CD4-positive, CD25-positive, alpha-beta regulatory T cell (primary cell): ENCODE measurements around the gene VSIG4. TPM values are rescaled to one million over a fixed set of nuclear protein-coding genes. Genes with fewer than 3 reads are reported as not detected.
A peak's percentile ranks its signal among the peaks of the same experiment; 100 is the strongest.

Experiments
- ATAC-seq, 2 donors: fragments of 150-1000 bp; cut with Tn5 transposase; one replicate each; pipeline ENCODE4 v1.10.0; 2021; ENCODE audit warnings: low read depth in 2 of 2, moderate number of reproducible peaks in 2 of 2, moderate library complexity in 1 of 2
- DNase-seq, 3 donors: peaks; one replicate each; pipeline versions ENCODE4 v3.0.0 to v3.0.0-alpha.2; 2012 to 2022; ENCODE audit warnings: mixed read lengths in 1 of 3
- H3K27ac ChIP-seq: one replicate; pipeline ENCODE4 v1.7.0; 2013; ENCODE audit warnings: mild to moderate bottlenecking, low read length; ENCODE audit not compliant: insufficient read depth, poor library complexity, severe bottlenecking
- H3K27me3 ChIP-seq: one replicate; pipeline ENCODE4 v1.7.0; 2013; ENCODE audit warnings: low read length; ENCODE audit not compliant: control insufficient read depth, insufficient read depth
- H3K36me3 ChIP-seq: one replicate; pipeline ENCODE4 v1.7.0; 2013; ENCODE audit warnings: mild to moderate bottlenecking, low read length, moderate library complexity; ENCODE audit not compliant: control insufficient read depth, insufficient read depth
- H3K4me1 ChIP-seq: 2 replicates; pipeline ENCODE4 v1.7.0; 2013; ENCODE audit warnings: mild to moderate bottlenecking, low read length; ENCODE audit not compliant: insufficient read depth, control insufficient read depth, poor library complexity, severe bottlenecking
- H3K4me3 ChIP-seq: one replicate; pipeline ENCODE4 v1.7.0; 2013; ENCODE audit warnings: low read depth, mild to moderate bottlenecking, low read length, moderate library complexity
- H3K9me3 ChIP-seq, 2 experiments: 1 replicate in 1 of 2; 2 replicates in 1 of 2; pipeline ENCODE4 v1.7.0; 2013; ENCODE audit warnings: low read length in 2 of 2, mild to moderate bottlenecking in 1 of 2, moderate library complexity in 1 of 2; ENCODE audit not compliant: control insufficient read depth in 2 of 2
- H3K27ac Mint-ChIP-seq, 3 donors: one replicate each; pipeline ENCODE4 v1.8.0; 2020 to 2022; ENCODE audit warnings: mild to moderate bottlenecking in 3 of 3, mixed read lengths in 3 of 3, moderate library complexity in 2 of 3
- H3K27me3 Mint-ChIP-seq: one replicate; pipeline ENCODE4 v1.8.0; 2022; ENCODE audit warnings: mild to moderate bottlenecking, mixed read lengths
- H3K36me3 Mint-ChIP-seq: one replicate; pipeline ENCODE4 v1.8.0; 2020; ENCODE audit warnings: mixed read lengths
- H3K4me1 Mint-ChIP-seq, 4 donors: one replicate each; pipeline ENCODE4 v1.8.0; 2020 to 2022; ENCODE audit warnings: mixed read lengths in 4 of 4, mild to moderate bottlenecking in 1 of 4
- H3K4me3 Mint-ChIP-seq, 4 donors: one replicate each; pipeline ENCODE4 v1.8.0; 2020 to 2022; ENCODE audit warnings: mild to moderate bottlenecking in 4 of 4, mixed read lengths in 4 of 4, moderate library complexity in 3 of 4
- H3K9me3 Mint-ChIP-seq, 7 donors: one replicate each; pipeline ENCODE4 v1.8.0; 2020 to 2022; ENCODE audit warnings: mixed read lengths in 7 of 7, mild to moderate bottlenecking in 3 of 7, moderate library complexity in 2 of 7
- polyA plus RNA-seq, 4 donors: library from polyadenylated mRNA; unstranded; fragments of 300-500 nt; fragmentation: Illumina TruSeq; gene quantifications; one replicate each; pipeline ENCODE4 v1.2.3, GENCODE V29; 2021
- total RNA-seq: library from RNA; stranded (reverse); gene quantifications from one replicate; pipeline ENCODE4 v1.2.3, GENCODE V29; 2022

VSIG4 gene
- total and polyA plus RNA-seq, 5 donors from 2014 or later = not detected

DNA sequence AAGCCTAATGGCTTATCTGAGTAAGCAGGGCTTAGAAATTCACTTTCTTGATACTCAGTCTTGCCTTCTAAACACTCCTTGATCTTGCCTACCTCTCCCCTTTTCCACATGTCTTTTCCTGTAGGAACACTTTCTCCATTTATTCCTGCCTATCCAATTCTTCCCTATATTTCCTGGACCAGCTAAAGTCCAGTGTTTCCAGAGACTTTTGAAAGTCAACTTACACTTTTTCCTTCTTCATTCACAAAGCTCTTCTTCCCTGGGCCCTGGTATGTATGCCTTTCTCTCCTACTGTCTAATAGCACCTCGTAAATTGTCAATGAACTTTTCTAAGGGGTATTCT is 20.6 kb downstream of the VSIG4 start:
- H3K36me3 Mint-ChIP-seq = no peaks in the 10 kb centered on the region
- DNase-seq (no peak), ATAC-seq (no peak)
- H3K27ac ChIP-seq = no peak overlapping the region
- peaks cover 8 to 45% (median 15%) of the 10 kb centered on the region in 4 donors for H3K4me1 Mint-ChIP-seq
- H3K36me3 ChIP-seq = no peaks in the 10 kb centered on the region
- H3K9me3 ChIP-seq = no peaks in the 10 kb centered on the region
- H3K27me3 Mint-ChIP-seq = no peaks in the 10 kb centered on the region
- H3K9me3 Mint-ChIP-seq = peaks cover 0 to 1% (median 0%) of the 10 kb centered on the region in 7 donors
- no peak overlapping the region for H3K4me3 ChIP-seq
- no peaks in the 10 kb centered on the region for H3K27me3 ChIP-seq
- H3K4me3 Mint-ChIP-seq = no peak overlapping the region
- no peak overlapping the region for H3K27ac Mint-ChIP-seq
- peaks cover 24% of the 10 kb centered on the region for H3K4me1 ChIP-seq

DNA sequence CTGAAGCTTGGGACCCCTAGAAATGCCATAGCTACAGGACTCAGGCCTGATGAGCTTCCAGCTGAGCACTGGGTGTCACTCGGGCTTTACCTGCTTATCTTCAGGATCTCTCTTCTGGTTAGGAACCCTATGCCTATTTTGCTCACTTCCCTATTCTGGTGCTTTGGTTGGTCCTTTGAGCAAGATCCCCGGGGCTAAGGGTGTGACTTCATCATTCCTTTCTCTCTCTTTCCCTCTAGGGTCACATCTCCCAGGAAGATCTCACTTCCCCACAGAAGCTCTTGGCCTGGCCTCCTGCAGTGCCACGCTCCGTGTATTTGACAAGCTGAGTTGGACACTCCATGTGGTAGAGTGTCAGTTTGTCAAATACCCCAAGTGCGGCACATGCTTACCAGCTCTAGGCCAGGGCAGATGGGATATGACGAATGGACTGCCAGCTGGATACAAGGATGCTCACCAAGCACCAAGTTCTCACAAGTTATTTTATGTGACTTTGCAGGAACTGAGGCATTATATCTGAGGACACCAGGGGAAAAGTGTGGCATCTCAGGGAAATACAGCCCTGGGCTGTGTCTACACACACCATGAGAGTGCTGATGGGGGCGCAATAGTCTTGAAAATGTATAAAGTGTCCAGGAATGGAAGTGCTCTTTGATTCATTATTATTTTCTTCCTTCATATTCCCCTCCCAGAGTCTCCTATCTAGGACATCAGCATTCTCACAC is 21.1 kb downstream of the VSIG4 start:
- no peaks in the 10 kb centered on the region for H3K27me3 Mint-ChIP-seq

DNA sequence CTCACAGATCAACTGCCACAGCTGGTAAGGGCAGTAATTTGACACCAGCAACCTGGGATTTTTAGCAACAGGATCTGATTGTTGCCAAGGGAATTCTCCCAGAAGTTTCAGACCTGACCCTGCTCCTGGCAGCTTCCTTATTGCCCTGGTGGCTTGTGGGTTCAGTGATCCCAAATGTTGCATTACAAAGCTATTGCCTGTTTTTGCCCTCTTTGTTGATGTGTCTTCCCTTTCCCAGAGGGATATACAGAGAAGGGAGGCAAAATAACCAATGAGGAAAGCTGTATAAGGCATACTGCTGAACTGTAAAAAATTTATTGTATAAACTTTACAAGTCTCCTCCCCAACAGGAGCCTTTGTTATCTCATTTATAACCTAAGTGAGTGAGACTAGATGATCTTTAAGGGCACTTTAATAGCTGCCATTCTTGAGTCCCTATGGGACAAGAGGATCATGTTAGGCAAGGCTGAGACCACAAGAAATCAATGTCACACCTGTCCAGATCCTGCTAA is 22.2 kb downstream of the VSIG4 start:
- Mint-ChIP-seq H3K27me3 (no peaks in the 10 kb centered on the region), H3K4me1 (peaks cover 8 to 46% (median 18%) of the 10 kb centered on the region in 4 donors), H3K9me3 (peaks cover 0 to 1% (median 0%) of the 10 kb centered on the region in 7 donors), H3K27ac (peak overlapping the region in 2 of 3 donors; percentile 9 to 93), H3K4me3 (no peak overlapping the region), H3K36me3 (no peaks in the 10 kb centered on the region)
- ATAC-seq (no peak), DNase-seq (no peak)
- no peaks in the 10 kb centered on the region for H3K27me3 ChIP-seq
- no peaks in the 10 kb centered on the region for H3K36me3 ChIP-seq
- no peak overlapping the region for H3K4me3 ChIP-seq
- peaks cover 24% of the 10 kb centered on the region for H3K4me1 ChIP-seq
- H3K9me3 ChIP-seq = no peaks in the 10 kb centered on the region
- H3K27ac ChIP-seq = no peak overlapping the region

More for the DNA sequence above, 21.1 kb downstream of the VSIG4 start:
- no peak for DNase-seq
- Mint-ChIP-seq H3K27ac (no peak overlapping the region), H3K36me3 (no peaks in the 10 kb centered on the region), H3K4me1 (peaks cover 8 to 45% (median 15%) of the 10 kb centered on the region in 4 donors), H3K9me3 (peaks cover 0 to 1% (median 0%) of the 10 kb centered on the region in 7 donors), H3K4me3 (no peak overlapping the region)
- ATAC-seq = no peak
- Histone ChIP-seq H3K36me3 (no peaks in the 10 kb centered on the region), H3K27me3 (no peaks in the 10 kb centered on the region), H3K4me3 (no peak overlapping the region), H3K4me1 (peaks cover 24% of the 10 kb centered on the region), H3K27ac (no peak overlapping the region), H3K9me3 (no peaks in the 10 kb centered on the region)

GRCh38 chrX:66016905-66017658 is 22.8 kb downstream of the VSIG4 start:
- no peak for ATAC-seq

GRCh38 chrX:66015900-66016689 is 23.8 kb downstream of the VSIG4 start:
- peaks cover 23% of the 10 kb centered on the region for H3K4me1 ChIP-seq
- peak overlapping the region; percentile 37 for H3K4me3 ChIP-seq
- H3K36me3 Mint-ChIP-seq = no peaks in the 10 kb centered on the region
- no peak overlapping the region for H3K27ac Mint-ChIP-seq
- no peaks in the 10 kb centered on the region for H3K27me3 ChIP-seq
- H3K4me1 Mint-ChIP-seq = peaks cover 8 to 52% (median 22%) of the 10 kb centered on the region in 4 donors
- H3K4me3 Mint-ChIP-seq = peak overlapping the region in 2 of 4 donors; percentile 2 to 80
- ATAC-seq (no peak), DNase-seq (no peak)
- no peak overlapping the region for H3K27ac ChIP-seq
- no peaks in the 10 kb centered on the region for H3K27me3 Mint-ChIP-seq
- no peaks in the 10 kb centered on the region for H3K9me3 Mint-ChIP-seq
- H3K36me3 ChIP-seq = no peaks in the 10 kb centered on the region
- no peaks in the 10 kb centered on the region for H3K9me3 ChIP-seq

More at GRCh38 chrX:66016905-66017658, 22.8 kb downstream of the VSIG4 start:
- H3K9me3 Mint-ChIP-seq = peaks cover 0 to 1% (median 0%) of the 10 kb centered on the region in 7 donors
- no peaks in the 10 kb centered on the region for H3K9me3 ChIP-seq
- peak overlapping the region in 2 of 3 donors; percentile 9 to 93 for H3K27ac Mint-ChIP-seq
- peak overlapping the region in 1 of 4 donors; percentile 2 for H3K4me3 Mint-ChIP-seq
- no peaks in the 10 kb centered on the region for H3K27me3 Mint-ChIP-seq
- no peak overlapping the region for H3K4me3 ChIP-seq
- peaks cover 8 to 52% (median 21%) of the 10 kb centered on the region in 4 donors for H3K4me1 Mint-ChIP-seq
- peak in 1 of 3 donors; percentile 41 for DNase-seq
- no peak overlapping the region for H3K27ac ChIP-seq
- H3K4me1 ChIP-seq = peaks cover 24% of the 10 kb centered on the region
- no peaks in the 10 kb centered on the region for H3K27me3 ChIP-seq
- H3K36me3 Mint-ChIP-seq = no peaks in the 10 kb centered on the region
- H3K36me3 ChIP-seq = no peaks in the 10 kb centered on the region

DNA sequence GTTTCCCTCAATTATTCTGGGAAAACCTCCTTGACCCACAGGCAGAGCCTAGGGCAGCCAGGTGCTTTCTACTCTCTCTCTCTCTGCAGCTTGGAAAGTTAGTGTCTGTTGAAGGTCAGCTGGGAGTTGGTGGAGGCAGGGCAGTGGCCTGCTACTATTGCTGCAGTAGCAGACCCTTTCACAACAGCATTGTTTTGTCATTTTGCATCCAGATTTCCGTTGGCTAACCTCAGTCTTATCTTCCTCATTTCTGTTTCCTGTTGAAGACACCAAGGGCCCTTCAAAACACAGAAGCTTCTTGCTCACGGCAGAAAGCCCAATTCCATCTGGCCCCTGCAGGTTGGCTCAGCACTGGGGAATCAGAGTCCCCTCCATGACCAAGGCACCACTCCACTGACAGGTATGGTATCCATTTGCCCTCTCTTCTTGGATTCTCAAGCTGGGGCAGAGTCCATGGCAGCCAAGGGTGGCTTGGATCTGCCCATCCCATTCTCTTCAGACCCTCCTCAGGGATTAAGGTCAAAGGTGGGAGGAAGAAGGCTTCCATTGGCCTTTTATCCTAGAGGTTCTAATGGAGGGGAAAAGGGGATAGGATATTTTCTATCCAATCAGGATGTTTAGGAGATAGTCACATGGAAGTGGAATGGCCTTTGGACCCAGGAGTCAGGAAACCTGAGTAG is 24.6 kb downstream of the VSIG4 start:
- Mint-ChIP-seq H3K27me3 (no peaks in the 10 kb centered on the region), H3K27ac (peak overlapping the region; percentile 37 to 74 (median 43)), H3K36me3 (no peaks in the 10 kb centered on the region), H3K9me3 (no peaks in the 10 kb centered on the region), H3K4me1 (peaks cover 8 to 44% (median 20%) of the 10 kb centered on the region in 4 donors), H3K4me3 (peak overlapping the region in 3 of 4 donors; percentile 44 to 84 (median 72))
- ATAC-seq (peak in 1 of 2 donors; percentile 31), DNase-seq (peak in 1 of 3 donors; percentile 63)
- Histone ChIP-seq H3K4me3 (peak overlapping the region; percentile 41), H3K36me3 (no peaks in the 10 kb centered on the region), H3K9me3 (no peaks in the 10 kb centered on the region), H3K27ac (no peak overlapping the region), H3K4me1 (peaks cover 17% of the 10 kb centered on the region), H3K27me3 (no peaks in the 10 kb centered on the region)

- no peaks in the 10 kb centered on the region for H3K36me3 Mint-ChIP-seq
- Histone ChIP-seq H3K27ac (no peak overlapping the region), H3K36me3 (no peaks in the 10 kb centered on the region), H3K9me3 (no peaks in the 10 kb centered on the region), H3K4me1 (peaks cover 17% of the 10 kb centered on the region), H3K4me3 (no peak overlapping the region), H3K27me3 (no peaks in the 10 kb centered on the region)
- no peak for ATAC-seq
- peaks cover 8 to 43% (median 20%) of the 10 kb centered on the region in 4 donors for H3K4me1 Mint-ChIP-seq
- DNase-seq = no peak
- H3K27ac Mint-ChIP-seq = no peak overlapping the region
- H3K9me3 Mint-ChIP-seq = no peaks in the 10 kb centered on the region
- H3K27me3 Mint-ChIP-seq = no peaks in the 10 kb centered on the region
- H3K4me3 Mint-ChIP-seq = no peak overlapping the region
These were observed 25.3 kb downstream of the VSIG4 start for GRCh38 chrX:66014556-66014955.
